ENCODE data around the gene TDRD10.
A peak's percentile ranks its signal among the peaks of the same experiment; 100 is the strongest.

TDRD10 gene

GRCh38 chr1:154541231-154541630 is 39.2 kb downstream of the TDRD10 start:
- TF ChIP-seq BHLHE40 (IDR thresholded peaks at IDR 0.05; ENCODE audit: borderline replicate concordance) (no peak), PKNOX1 (IDR thresholded peaks at IDR 0.05) (no peak), TARDBP (IDR thresholded peaks at IDR 0.05) (no peak), ARNT (IDR thresholded peaks at IDR 0.05) (no peak), NFRKB (IDR thresholded peaks at IDR 0.05) (no peak), L3MBTL2 (conservative IDR thresholded peaks at IDR 0.05) (no peak), FOXM1 (IDR thresholded peaks at IDR 0.05; ENCODE audit: borderline replicate concordance) (no peak), FOXA1 (IDR thresholded peaks at IDR 0.05) (no peak), CTBP1 (IDR thresholded peaks at IDR 0.05; ENCODE audit: borderline replicate concordance) (no peak), ELF4 (IDR thresholded peaks at IDR 0.05) (no peak), ZNF384 (IDR thresholded peaks at IDR 0.05) (no peak), LEF1 (IDR thresholded peaks at IDR 0.05; ENCODE audit: borderline replicate concordance) (no peak), SP1 (IDR thresholded peaks at IDR 0.05) (no peak), SUZ12 (IDR thresholded peaks at IDR 0.05) (no peak), HDGF (IDR thresholded peaks at IDR 0.05; ENCODE audit: borderline replicate concordance) (no peak), FOXK2 (IDR thresholded peaks at IDR 0.05) (no peak)

GRCh38 chr1:154546264-154547063 is 44.4 kb downstream of the TDRD10 start:
- ChIA-PET CTCF (interaction anchor here (0.6 to 2.7 kb wide), 26 partner anchors 9 to 266 kb away, joined by 3 to 47 read pairs (median 4); partner anchors contain the start of gene ATP8B2), POLR2A (interaction anchor here (0.9 kb wide), 1 partner anchor 9 kb away, joined by 3 read pairs; no protein-coding TSS in a partner anchor)
- peak; percentile 89 for DNase-seq (ENCODE audit: extremely low spot score)
- TF ChIP-seq FOXM1 (IDR thresholded peaks at IDR 0.05; ENCODE audit: borderline replicate concordance) (no peak), HDGF (IDR thresholded peaks at IDR 0.05; ENCODE audit: borderline replicate concordance) (no peak), ELF4 (IDR thresholded peaks at IDR 0.05) (no peak), SP1 (IDR thresholded peaks at IDR 0.05) (no peak), CTBP1 (IDR thresholded peaks at IDR 0.05; ENCODE audit: borderline replicate concordance) (no peak), PKNOX1 (IDR thresholded peaks at IDR 0.05) (no peak), ARNT (IDR thresholded peaks at IDR 0.05) (no peak), FOXA1 (IDR thresholded peaks at IDR 0.05) (no peak), L3MBTL2 (conservative IDR thresholded peaks at IDR 0.05) (no peak)

More at GRCh38 chr1:154541231-154541630, 39.2 kb downstream of the TDRD10 start:
- POLR2A ChIA-PET, result interaction anchor here (1.1 kb wide), 1 partner anchor 17 kb away, joined by 3 read pairs; no protein-coding TSS in a partner anchor
- DNase-seq (ENCODE audit: extremely low spot score), result no peak
- CTCF ChIA-PET, result no interaction called here

DNA sequence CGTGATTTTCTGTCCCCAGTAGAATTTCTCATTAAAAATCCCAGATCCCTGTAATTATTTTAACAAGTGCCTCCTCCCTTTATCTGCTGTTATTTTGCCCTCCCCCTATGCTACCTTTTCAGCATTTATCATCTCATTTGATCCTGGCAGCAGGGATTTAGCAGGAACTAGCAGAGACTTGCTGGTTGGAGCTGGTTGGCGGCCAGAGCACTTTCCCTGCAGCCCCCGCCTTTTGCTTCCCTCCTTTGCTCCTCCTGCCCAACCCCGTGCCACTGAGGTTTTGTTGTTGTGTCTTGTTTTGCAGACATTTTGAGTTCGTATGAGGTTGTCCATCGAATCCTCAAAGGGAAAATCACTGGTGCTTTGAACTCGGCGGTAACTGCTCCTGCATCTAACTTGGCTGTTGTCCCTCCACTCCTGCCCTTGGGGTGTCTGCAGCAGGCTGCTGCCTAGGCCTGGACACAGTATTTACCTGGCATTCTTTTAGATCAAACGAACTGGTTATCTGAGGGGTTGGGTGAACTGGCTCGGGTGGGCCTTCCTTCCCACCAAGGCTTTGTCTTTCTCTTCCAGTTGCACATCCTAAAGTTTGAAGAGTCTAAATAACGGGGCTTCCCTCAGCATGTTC is 45.2 kb downstream of the TDRD10 start:
- ChIA-PET POLR2A (interaction anchor here (0.9 kb wide), 1 partner anchor 8 kb away, joined by 3 read pairs; no protein-coding TSS in a partner anchor), CTCF (interaction anchor here (0.6 to 2.7 kb wide), 26 partner anchors 8 to 221 kb away, joined by 3 to 47 read pairs (median 4); partner anchors contain the start of gene ATP8B2)
- TF ChIP-seq PKNOX1 (IDR thresholded peaks at IDR 0.05) (no peak), FOXM1 (IDR thresholded peaks at IDR 0.05; ENCODE audit: borderline replicate concordance) (no peak), ELF4 (IDR thresholded peaks at IDR 0.05) (no peak), ARNT (IDR thresholded peaks at IDR 0.05) (no peak), CTBP1 (IDR thresholded peaks at IDR 0.05; ENCODE audit: borderline replicate concordance) (no peak), HDGF (IDR thresholded peaks at IDR 0.05; ENCODE audit: borderline replicate concordance) (no peak), ZNF384 (IDR thresholded peaks at IDR 0.05) (no peak), NFRKB (IDR thresholded peaks at IDR 0.05) (no peak)
- DNase-seq (ENCODE audit: extremely low spot score), result no peak

DNA sequence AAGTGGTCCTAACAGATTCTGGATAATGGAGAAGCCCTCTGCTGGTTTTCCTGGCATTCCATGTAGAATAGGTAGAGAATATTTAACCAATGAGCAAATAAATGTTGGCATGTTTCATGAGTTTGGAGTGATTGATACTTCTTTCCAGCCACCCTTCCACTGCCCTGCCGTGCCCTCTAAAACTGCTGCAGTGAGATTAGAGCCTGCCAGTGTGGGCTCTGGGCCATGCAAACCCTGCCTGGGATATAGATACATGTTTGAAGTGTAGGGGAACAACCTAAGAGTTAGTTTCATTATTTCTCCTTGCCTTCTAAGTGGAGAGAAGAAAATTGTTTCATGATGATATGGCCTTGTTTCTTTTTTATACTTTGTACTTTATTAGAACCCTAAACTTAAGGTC is 46.0 kb downstream of the TDRD10 start:
- ChIA-PET CTCF (interaction anchor here (2.7 kb wide), 1 partner anchor 67 kb away, joined by 47 read pairs; no protein-coding TSS in a partner anchor), POLR2A (no interaction called here)
- no peak for DNase-seq (ENCODE audit: extremely low spot score)
- TF ChIP-seq PKNOX1 (IDR thresholded peaks at IDR 0.05) (no peak), NFRKB (IDR thresholded peaks at IDR 0.05) (no peak), LEF1 (IDR thresholded peaks at IDR 0.05; ENCODE audit: borderline replicate concordance) (no peak), SP1 (IDR thresholded peaks at IDR 0.05) (no peak), ELF4 (IDR thresholded peaks at IDR 0.05) (no peak), ARNT (IDR thresholded peaks at IDR 0.05) (no peak), CTBP1 (IDR thresholded peaks at IDR 0.05; ENCODE audit: borderline replicate concordance) (no peak), BHLHE40 (IDR thresholded peaks at IDR 0.05; ENCODE audit: borderline replicate concordance) (no peak), TARDBP (IDR thresholded peaks at IDR 0.05) (no peak), HDGF (IDR thresholded peaks at IDR 0.05; ENCODE audit: borderline replicate concordance) (no peak), FOXA1 (IDR thresholded peaks at IDR 0.05) (no peak), FOXK2 (IDR thresholded peaks at IDR 0.05) (no peak), SUZ12 (IDR thresholded peaks at IDR 0.05) (no peak), FOXM1 (IDR thresholded peaks at IDR 0.05; ENCODE audit: borderline replicate concordance) (no peak), ZNF384 (IDR thresholded peaks at IDR 0.05) (no peak), L3MBTL2 (conservative IDR thresholded peaks at IDR 0.05) (no peak)

Measured in HEK293T (cell line).